Ureter (tissue), 1 donor: ENCODE measurements around the gene TSPAN11. TPM values are rescaled to one million over a fixed set of nuclear protein-coding genes. Genes with fewer than 3 reads are reported as not detected.

Experiments
- DNase-seq: peaks from one replicate; pipeline ENCODE4 v3.0.0-alpha.2; 2020; ENCODE audit warnings: low spot score
- total RNA-seq: library from RNA; stranded (reverse); gene quantifications from one replicate; pipeline ENCODE4 v1.2.4, GENCODE V29; 2023
- donor health status: DM: yes; HTN: yes; CAD: no.

TSPAN11 gene
- total RNA-seq, 1 donor from 2014 or later, result 3.4 TPM

DNA sequence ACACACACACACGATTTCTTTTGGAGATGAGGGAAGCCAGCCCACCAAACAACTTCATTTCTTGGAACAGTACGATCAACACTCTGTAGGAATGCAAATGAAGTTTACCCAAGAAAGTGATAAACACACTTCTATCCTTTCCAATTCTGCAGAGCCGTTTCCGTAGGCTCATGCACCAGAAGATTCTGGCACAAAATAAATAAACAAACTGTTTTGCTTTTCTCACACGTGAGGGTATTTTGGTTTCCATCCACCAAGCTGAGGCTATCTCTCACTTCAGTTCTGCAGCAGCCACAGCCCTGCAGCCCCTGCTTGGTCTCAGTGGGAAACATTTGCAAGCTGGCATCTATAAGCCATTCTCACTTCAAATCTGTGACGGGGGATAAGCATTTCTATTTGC, 15.3 kb upstream of the TSPAN11 start:
- DNase-seq, result no peak

DNA sequence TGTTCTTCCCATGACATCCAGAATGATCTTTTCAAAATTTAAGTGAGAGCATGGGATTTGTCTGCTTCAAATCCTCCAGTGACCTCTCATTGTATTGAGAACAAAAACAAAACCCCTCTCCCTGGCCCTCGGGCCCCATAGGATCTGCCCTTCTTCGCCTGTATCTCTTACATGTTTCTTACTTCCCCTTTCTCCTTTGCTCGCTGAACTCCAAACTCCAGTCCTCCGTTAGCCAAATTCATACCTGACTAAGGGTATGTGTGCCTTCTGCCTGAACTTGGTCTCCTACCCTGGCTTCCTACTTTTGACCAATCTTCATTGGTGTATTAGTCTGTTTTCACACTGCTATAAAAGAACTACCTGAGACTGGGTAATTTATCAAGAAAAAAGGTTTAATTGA, 13.2 kb upstream of the TSPAN11 start:
- DNase-seq, result no peak

DNA sequence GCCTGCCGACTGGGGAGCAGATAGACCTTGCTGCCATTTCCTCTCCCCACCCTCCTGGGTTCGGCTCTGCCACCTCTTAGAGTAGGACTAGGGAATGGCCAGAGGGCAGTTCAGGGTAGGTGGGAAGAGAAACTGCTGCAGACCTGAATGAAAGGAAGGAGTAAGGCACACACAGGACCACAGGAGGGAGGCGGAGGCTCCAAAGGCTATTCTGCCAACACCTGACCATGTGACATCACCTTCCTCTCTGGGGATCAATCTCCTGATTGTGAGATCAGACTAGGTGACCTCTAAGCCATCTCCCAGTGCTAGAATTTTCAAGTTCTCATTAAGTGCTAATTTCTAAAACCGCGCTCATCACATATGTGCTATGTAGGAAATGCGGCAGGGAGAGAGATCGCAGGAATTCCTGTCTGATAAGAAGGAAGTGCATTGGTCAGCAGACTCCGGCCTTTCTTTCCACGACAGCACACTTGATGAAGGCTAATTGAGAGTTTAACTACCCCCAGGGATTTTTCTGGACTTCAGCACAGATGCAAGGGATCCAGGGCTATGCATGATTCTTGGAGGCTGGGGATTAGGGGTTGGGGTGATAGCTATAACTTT, 11.5 kb upstream of the TSPAN11 start:
- no peak for DNase-seq

DNA sequence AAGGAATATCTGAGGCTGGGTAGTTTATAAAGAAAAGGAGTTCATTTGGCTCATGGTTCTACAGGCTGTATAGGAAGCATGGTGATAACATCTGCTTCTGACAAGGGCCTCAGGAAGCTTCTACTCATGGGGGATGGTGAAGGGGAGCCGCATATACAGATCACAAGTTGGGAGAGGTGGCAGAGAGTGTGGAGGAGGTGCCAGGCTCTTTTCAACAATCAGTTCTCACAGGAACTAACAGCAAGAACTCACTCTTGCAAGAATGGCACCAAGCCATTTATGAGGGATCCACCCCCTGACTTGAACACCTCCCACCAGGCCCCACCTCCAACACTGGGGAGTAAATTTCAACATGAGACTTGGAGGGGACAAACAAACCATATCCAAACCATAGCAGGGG, 3.5 kb upstream of the TSPAN11 start:
- no peak for DNase-seq

DNA sequence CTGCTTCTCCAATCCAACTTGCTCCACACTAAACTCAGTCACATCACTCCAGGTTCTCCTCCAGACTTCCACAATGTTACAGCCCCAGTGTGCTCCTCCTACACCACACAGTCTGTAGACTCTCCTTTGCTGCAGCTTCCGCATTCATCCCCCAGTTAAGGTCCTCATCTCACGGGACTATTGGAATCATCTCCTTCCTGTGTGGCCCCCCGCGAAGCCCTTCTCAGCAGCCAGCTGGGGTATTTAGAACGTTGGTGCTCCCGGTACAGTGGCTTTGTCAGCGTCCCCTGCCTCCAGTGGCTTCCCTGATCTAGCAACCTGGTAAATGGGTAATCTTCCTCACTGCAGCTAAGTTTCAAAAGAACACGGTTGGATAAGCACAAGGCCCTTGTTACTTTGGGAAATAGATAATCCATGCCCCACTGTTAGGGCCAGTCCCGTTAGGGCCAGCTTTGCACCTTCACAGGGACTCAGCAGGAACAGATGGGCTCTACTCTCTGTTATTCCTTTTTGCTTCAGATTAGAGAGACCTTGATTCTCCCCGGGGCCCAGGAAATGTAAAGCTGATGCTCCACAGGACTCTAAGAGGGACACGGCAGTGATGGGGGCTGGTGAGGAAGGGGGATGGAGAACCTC, 823 bp upstream of the TSPAN11 start:
- DNase-seq, result no peak

DNA sequence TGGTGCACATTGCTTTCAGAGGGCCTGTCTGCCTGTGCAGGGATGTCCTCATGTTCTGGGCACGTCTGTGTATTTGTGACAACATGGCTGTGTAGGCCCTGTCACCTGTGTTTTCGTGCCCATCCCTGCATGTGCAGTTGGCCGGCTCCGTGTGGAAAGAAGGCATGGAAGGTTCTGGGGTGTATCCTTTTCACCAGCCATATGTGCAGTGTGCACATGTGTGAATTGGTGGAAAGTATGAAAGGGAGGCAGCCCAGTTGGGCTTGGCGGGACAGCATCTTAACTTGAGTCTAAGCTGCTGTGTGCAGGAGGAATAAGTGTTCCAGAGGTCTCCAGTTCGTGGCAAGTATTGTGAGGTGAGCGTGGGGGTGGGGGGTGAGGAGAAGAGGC, 669 bp downstream of the TSPAN11 start:
- no peak for DNase-seq

DNA sequence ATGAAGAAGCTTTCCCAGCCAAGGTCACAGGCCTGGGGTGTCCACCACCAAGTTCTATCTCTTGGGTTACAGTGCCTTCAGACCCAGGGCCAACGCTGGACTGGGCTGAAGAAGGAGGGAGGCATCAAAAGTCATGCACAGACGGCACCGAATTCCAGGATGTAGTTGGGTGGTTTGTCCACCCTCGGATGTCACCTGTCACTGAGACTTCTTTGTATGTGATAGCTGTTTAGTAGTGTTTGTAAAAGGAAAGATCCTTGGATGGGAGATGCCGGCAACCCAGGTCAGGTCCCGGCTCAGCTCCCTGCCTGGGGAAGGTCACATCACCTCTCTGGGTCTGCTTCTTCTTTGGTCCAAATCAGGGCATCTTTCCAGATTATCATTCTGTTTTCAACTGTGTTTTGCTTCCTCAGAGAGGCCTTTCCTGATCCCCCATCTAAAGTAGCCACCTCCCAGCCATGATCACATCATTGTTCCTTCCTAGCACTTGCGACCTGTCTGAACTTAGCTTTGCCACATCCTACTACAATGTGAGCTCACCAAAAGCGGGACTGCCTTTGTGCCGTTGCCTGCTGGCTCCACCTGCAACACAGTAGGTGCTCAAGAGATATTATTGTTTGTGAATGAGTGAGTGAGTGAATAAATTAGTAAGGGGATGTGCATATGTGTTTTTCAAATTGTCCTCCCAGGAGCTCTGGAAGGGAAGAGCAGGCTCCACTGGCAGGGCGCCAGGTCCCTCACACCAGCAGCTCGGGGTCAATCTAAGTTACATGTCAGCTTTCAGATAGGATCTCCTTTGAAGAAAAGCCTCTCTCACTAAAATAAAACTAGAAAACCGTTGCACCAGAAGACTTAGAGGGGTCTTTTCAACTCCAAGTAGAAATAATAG, 2.1 kb downstream of the TSPAN11 start:
- no peak for DNase-seq

DNA sequence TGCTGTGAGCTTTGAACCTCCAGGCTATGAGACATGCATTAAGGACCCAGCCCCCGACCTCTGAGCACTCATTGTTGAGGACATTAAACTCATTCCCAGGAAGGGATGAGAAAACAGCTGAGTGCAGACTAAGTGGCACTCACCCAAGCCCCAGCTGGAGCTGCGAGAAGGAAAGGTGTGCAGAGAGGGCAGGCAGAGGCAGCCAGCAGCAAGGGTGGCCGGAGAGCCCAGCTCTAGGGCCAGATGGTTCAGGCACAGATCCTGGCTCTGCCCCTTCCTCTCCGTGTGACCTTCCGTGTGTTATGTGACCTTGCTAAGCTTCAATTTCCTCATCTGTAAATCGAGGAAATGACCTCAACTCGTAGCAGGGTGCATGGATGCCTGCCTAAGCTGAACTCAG, 3.7 kb downstream of the TSPAN11 start:
- DNase-seq, result no peak

DNA sequence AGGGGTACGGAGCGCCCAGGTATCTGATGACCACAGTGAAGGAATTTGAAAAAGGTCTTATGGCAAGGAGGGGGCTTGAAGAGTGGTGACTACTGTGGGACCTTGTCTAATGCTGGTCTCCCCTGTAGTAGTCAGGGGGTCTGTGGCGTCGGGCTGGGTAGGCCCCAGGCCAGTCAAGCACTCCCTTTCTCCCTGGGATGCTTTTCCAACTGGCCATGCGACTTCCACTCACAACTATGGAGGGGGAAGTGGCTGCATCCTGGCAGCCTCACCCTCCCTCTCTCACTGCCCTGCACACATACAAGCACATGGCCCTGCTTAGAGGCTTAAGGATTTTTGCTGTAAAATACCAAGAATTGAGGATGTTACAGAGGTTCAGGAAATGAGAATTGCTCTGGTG, 4.1 kb downstream of the TSPAN11 start:
- DNase-seq, result no peak

DNA sequence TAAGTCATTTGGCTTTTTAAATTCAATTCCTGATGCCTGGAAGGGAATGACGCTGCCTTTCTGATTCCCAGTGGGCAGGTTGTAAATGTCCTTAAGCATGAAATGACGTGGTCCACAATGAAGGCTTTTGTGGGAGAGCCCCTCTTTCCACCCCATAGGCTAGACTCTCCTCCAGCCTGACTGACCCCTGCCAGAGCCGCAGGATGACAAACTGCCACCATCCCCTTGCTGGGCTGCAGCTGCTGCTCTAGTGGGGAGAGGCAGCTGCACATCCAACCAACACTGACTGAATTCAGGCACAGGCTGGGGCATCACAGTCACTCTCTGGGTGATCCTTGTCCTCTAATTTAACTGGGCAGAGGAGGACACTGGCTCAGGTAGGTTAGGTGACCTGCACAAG, 6.3 kb downstream of the TSPAN11 start:
- no peak for DNase-seq

DNA sequence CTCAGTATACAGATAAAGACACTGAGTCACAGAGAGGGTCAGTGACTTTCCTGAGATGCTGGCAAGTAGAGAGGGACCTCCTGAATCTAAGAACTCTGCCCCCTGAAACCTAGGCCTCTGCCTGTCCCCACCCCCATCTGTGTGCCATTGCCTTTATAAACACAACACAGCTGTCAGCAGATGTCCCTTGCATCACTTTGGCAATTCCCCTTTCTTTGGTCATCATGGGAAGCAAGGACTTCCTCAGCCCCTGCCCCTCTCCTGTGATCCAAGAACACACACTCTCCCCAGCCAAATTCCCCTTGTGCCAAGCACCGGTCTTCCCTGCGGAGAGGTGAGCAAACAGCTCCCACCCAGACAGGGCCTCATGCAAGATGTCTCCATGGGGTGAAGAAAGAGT, 8.3 kb downstream of the TSPAN11 start:
- no peak for DNase-seq

DNA sequence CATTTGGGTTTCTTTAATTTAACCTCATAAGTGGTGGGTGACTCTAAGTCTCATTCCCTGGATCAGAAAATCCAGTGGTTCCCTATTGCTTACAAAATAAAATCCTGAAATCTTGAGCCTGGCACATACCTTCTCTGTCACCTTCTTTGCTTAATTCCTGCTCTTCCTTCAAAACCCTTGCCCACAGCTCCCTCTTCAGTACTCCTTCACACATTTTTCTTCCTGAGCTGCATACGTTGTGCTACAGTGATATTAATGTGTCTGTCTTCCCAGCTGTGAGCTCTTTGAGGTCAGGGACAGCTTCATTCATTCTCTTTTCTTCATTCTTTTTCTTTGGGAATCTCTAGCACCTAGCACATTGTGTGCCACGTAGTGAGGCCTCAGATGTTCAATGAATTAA, 9.5 kb downstream of the TSPAN11 start:
- no peak for DNase-seq

DNA sequence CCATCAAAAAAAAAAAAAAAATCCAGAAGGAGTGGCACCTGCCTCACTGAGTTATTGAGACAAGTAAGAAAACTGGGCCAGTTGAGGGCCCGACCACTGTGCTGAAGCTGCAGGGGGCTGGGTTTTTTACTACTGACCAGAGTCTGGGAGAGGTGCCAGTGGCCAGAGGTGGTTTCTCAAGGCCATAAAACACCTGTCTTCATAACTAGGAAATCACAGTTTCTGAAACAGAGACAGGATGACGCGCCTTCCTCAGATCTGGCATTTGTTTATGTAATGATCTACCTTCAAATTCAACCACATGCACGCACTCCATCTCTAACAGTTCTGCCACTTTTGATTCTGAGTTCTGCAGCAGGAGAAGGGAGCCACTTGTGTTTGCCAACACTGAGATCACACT, 12.7 kb downstream of the TSPAN11 start:
- DNase-seq, result no peak

DNA sequence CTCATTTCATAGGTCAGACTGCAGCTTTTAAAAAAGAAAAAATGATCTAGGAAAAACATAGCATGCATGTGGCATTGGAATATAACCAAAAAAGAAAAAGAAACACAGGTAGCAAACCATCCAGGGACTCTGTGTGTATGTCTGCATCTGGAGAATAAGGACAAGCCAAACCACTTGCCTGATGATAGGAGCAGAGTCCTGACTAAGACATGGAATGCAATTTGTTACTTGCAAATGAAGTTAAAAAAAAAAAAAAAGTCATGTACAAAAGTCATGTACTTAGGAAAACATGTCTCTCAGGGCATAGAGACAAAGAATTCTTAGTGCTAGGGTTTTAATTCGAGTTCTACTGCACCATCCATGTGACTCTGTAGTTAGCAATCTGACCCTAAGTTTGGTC, 15.9 kb downstream of the TSPAN11 start:
- no peak for DNase-seq

DNA sequence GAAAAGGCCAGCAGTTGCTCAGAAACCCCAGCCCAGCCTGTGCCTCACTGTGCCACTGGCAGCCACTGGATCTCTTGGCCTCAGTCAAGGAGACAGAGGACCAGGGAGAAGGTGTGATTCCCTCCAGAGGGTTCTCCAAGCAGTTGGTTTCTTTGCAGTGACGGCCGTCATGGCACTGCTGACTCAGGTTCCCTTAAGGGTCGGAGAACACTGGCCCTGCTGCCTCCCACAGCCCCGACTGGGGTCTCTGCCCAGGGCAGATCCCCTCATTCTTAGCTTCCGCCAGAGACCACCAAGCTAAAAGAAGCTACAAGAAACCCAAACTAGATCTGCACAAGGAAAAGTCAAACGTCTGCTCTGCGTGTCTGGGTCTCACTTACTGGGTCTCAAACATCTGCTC, 16.4 kb downstream of the TSPAN11 start:
- no peak for DNase-seq

DNA sequence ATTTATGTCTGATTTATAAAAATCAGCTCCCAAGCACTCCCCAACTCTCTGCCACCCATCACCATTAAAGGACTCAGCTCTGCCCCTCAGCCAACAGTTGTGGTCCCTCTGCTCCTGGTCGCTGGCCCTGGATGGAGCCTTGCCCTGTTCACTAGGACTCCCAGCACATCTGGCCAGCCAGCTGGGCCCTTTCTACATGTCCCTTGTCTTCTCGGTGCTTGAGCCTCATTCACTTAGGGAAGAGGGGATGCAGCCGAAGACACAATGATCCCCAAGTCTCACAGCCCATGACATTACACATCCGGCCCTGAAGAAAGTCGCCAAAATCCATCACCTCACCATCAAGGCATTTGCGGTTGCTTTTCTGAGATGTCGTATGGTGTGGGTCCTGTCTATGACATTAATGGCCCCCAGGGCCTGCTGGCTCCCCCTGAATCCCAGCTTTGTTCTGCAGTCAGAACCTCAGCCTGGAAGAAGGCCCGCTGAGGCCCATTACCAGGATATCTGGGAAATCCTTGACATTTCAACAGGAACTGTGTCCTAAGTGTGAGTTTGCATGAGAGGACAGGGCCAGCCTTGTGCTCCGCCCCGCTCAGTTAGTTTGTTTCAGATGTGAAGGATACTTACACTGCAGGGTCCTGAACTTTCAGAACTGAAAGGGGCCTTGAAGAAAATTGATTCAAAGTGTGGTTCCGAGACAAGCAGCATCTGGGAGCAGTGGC, 19.1 kb downstream of the TSPAN11 start:
- DNase-seq, result no peak

DNA sequence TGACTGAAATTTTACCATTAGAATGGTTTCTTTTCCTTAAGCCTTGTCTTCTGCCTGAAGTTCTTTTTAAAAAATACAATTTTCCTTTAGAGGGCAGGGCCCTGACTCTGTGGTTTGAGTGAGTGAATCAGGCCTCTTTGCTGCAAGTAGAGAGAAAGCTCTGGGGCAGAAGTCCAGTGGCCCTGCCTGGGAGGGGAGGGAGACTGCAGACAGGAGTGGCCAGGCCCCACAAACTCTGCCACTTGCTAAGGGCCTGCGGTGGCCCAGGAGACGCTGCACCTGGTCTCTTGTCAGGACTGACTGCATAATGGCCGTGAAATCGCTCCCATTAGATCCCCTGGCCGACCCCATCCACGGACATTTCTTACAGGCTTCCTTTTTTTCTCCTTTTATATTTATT, 25.5 kb downstream of the TSPAN11 start:
- no peak for DNase-seq

DNA sequence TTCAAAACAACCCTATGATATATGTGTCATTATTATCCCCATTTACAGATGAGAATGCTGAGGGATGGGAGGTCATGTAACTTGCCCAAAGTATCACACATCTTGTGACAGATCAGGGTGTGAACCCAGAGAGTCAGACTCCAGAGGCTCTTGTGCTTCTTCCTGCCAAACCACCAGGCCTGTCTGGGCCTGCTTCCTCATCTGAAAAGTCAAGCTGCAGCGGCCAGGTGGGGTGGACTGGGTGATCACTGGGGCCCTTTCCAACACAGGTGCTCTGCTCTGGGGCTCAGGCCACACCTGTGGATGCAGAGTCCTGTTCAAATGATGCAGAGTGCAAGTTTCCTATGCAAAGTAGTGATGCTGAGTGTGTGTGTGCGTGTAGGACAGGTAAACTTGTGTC, 26.7 kb downstream of the TSPAN11 start:
- DNase-seq, result peak; percentile 48

DNA sequence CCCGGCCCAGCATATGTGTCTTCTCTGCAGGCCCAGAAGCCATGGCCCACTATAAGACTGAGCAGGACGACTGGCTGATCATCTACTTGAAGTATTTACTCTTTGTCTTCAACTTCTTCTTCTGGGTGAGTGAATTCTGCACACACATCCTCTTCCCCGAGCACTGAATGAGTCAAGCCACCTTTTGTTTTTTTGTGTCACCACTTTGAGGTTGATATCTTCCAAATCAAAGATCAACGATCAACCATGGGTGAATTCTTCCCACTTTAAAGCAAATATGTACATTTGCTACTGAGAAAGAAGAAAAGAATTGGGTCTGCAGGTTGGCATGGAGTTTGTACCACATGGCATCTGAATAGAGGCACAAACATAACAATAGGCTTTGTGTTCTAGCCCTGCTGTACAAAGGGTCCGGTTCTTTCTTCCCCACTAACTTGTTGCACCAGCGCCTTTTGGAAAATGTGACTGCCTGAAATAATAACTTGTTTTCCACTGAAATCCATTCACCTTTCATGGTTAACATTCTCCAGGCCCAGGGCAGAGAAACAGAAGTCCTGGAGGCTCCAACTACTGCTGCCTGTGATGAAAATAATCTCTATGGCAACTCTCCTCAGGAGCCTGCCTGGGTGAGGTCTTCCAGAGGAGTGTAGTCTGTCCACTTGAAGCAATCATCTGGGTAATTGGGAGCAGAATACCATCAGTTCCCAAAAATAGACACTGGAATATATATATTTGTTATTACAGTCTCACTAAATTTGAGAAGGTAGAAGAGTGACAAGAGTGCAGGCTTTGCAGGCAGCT, 27.6 kb downstream of the TSPAN11 start:
- no peak for DNase-seq

DNA sequence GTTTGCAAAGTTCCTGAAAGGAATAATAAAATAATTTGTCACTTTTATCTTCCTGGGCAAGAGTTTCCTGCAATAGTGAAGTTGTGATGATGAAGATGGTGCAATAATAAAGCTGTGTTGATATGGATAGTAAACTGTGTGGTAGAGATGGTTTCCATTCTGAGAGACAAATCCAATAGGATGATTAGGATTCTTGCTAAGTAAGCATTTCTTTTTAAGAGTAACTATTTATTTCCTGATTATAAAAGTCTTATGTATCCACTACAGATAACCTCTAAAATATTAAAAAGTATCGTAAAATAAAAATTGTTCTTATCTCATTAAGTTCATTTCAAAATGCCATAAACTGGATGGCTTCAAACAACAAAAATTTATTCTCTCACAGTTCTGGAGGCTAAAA, 28.7 kb downstream of the TSPAN11 start:
- DNase-seq, result no peak

DNA sequence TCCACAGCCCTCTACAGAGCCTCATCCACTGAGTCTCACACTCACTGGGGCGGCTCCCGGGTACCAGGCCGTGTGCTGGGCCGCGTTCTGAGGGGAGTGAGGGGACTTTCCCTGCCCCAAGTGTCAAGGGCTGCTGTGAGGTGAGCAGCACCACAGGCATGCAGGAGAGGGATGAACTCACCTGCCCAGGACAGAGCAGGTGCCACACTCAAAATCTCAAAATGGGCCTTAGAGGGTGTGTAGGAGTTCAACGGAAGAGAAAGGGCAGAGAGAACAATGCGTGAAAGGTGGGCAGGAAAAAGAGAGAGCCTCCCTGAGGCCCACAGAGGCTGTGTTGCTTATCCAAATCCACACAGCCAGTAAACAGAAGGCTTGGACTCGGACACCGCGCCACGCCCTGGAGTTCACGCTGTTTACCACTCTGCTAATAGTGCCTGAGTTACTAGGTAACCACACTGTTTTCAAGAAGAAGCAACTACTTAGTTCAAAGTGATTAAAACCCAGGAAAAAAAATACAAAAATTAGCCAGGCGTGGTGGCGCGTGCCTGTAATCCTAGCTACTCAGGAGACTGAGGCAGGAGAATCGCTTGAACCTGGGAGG, 32.7 kb downstream of the TSPAN11 start:
- DNase-seq, result no peak
